B cell (primary cell): ENCODE results near the gene PDXP.

Experiments
- CTCF ChIP-seq: fragments of 200-600 bp; IDR thresholded peaks from one replicate; pipeline ENCODE4 v1.8.0; 2022; ENCODE audit warnings: antibody characterized with exemption, mild to moderate bottlenecking
- EZH2 ChIP-seq: IDR thresholded peaks from 2 replicates; pipeline ENCODE4 v1.6.1; 2012; ENCODE audit warnings: borderline replicate concordance, low read depth, mild to moderate bottlenecking, moderate library complexity, low read length; ENCODE audit not compliant: insufficient read depth, poor library complexity, severe bottlenecking

GRCh38 chr22:37657590-37658132 lies 862 bp upstream of the PDXP start:
- TF ChIP-seq EZH2 (no peak), CTCF (no peak)
